Measurements from ENCODE around the gene FEN1. TPM values are rescaled to one million over a fixed set of nuclear protein-coding genes. Genes with fewer than 3 reads are reported as not detected.
A peak's percentile ranks its signal among the peaks of the same experiment; 100 is the strongest.

The FEN1 gene
- total and polyA plus RNA-seq, 2 of the 13 experiments (the other 11 are each of a cell fraction or from before 2014, with no cell fraction given), result 12.4 to 102 TPM

DNA sequence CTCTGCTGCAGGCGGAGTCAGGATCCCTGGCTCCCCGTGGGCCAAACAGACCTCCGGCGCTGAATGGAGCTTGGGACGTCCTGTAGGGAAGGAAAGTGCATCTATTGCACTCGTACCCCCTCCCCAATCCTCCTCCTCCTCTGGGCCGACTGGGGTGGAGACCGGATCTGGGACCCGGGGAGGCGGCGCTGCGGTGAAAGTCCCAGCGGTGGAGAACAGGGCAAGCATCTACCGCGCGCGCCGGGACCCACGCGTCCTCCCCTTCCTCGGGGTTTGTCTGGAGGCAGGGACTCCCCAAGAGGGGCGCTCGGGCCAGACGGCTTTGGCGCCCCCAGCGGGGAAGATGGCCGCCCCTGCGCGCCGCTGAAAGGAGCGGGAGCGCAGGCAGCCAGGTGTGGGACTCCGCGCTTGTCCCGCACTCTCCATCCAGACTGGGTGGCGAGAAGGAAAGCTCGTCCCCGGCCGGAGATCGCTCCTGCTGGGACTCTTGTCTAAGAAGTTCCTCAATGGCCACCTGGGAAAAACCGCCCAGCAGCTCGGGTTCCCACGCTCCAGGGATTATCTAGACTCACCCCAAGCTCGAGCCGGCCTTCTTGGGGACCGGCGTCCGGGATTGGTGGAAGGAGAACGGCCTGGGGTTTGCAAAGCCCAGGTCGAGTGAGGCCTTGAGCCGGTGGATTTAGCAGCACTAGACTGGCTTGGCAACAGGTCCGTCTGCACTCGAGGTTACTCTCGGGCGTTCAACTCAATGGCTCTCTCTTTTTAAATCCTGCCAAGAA, 36.1 kb downstream of the FEN1 start (continued):
- TF ChIP-seq U2AF1 (optimal IDR thresholded peaks at IDR 0.05; ENCODE audit: low read depth, low read length), result no peak
- no peak for TF ChIP-seq SRSF9 (IDR thresholded peaks at IDR 0.05; ENCODE audit: borderline replicate concordance, insufficient read depth, low read depth, low read length, poor library complexity, severe bottlenecking)
- no peak for TF ChIP-seq SIN3A (IDR thresholded peaks at IDR 0.05; ENCODE audit: borderline replicate concordance, low read depth, low read length)
- TF ChIP-seq RNF2 (conservative IDR thresholded peaks at IDR 0.05; ENCODE audit: low read depth), result no peak
- TF ChIP-seq, protein P1, sequence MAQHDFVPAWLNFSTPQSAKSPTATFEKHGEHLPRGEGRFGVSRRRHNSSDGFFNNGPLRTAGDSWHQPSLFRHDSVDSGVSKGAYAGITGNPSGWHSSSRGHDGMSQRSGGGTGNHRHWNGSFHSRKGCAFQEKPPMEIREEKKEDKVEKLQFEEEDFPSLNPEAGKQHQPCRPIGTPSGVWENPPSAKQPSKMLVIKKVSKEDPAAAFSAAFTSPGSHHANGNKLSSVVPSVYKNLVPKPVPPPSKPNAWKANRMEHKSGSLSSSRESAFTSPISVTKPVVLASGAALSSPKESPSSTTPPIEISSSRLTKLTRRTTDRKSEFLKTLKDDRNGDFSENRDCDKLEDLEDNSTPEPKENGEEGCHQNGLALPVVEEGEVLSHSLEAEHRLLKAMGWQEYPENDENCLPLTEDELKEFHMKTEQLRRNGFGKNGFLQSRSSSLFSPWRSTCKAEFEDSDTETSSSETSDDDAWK (CRISPR knock-in tag; IDR thresholded peaks at IDR 0.05), result no peak
- TF ChIP-seq MBD4 (IDR thresholded peaks at IDR 0.05; ENCODE audit: borderline replicate concordance, low read length), result no peak
- TF ChIP-seq, protein P2, sequence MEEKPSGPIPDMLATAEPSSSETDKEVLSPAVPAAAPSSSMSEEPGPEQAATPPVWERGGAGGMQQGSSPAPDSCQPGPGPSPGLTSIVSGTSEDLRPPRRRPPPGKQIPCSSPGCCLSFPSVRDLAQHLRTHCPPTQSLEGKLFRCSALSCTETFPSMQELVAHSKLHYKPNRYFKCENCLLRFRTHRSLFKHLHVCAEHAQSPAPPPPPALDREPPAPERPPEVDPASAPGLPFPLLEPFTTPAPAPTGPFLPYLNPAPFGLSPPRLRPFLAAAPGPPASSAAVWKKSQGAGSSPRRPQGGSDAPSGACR (CRISPR knock-in tag; IDR thresholded peaks at IDR 0.05), result no peak
- no peak; the same call in 1 of the 2 replicates for TF ChIP-seq SALL1 (CRISPR knock-in tag; IDR thresholded peaks at IDR 0.05)
- peak; percentile 44; the same call in 1 of the 2 replicates for TF ChIP-seq EED (CRISPR knock-in tag; IDR thresholded peaks at IDR 0.05)
- no peak for TF ChIP-seq ZNF761 (CRISPR knock-in tag; conservative IDR thresholded peaks at IDR 0.05)
- TF ChIP-seq, protein P3, sequence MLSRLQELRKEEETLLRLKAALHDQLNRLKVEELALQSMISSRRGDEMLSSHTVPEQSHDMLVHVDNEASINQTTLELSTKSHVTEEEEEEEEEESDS (CRISPR knock-in tag; IDR thresholded peaks at IDR 0.05; ENCODE audit: borderline replicate concordance), result no peak
- TF ChIP-seq SCMH1 (CRISPR knock-in tag; IDR thresholded peaks at IDR 0.05; ENCODE audit: borderline replicate concordance), result no peak
- no peak for TF ChIP-seq ZNF747 (CRISPR knock-in tag; IDR thresholded peaks at IDR 0.05; ENCODE audit: borderline replicate concordance)
- no peak for TF ChIP-seq FOXJ3 (CRISPR knock-in tag; IDR thresholded peaks at IDR 0.05; ENCODE audit: borderline replicate concordance)
- no peak for TF ChIP-seq ZMAT3 (CRISPR knock-in tag; conservative IDR thresholded peaks at IDR 0.05)
- TF ChIP-seq ZSCAN9 (CRISPR knock-in tag; IDR thresholded peaks at IDR 0.05; ENCODE audit: borderline replicate concordance), result no peak
- TF ChIP-seq, protein P4, sequence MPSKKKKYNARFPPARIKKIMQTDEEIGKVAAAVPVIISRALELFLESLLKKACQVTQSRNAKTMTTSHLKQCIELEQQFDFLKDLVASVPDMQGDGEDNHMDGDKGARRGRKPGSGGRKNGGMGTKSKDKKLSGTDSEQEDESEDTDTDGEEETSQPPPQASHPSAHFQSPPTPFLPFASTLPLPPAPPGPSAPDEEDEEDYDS (CRISPR knock-in tag; IDR thresholded peaks at IDR 0.05), result no peak
- TF ChIP-seq ZNF674 (CRISPR knock-in tag; IDR thresholded peaks at IDR 0.05; ENCODE audit: low read depth), result no peak
- TF ChIP-seq, protein P5, sequence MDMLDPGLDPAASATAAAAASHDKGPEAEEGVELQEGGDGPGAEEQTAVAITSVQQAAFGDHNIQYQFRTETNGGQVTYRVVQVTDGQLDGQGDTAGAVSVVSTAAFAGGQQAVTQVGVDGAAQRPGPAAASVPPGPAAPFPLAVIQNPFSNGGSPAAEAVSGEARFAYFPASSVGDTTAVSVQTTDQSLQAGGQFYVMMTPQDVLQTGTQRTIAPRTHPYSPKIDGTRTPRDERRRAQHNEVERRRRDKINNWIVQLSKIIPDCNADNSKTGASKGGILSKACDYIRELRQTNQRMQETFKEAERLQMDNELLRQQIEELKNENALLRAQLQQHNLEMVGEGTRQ (IDR thresholded peaks at IDR 0.05; ENCODE audit: low read depth, low read length), result no peak
- TF ChIP-seq, protein P5 (CRISPR knock-in tag; IDR thresholded peaks at IDR 0.05; ENCODE audit: borderline replicate concordance), result no peak
- TF ChIP-seq ZNF225 (CRISPR knock-in tag; IDR thresholded peaks at IDR 0.05), result no peak
- 0 out of 2 replicates have a peak, but pooled peaks have one; percentile 4 for TF ChIP-seq HDAC1 (CRISPR knock-in tag; IDR thresholded peaks at IDR 0.05)
- TF ChIP-seq, protein P6, sequence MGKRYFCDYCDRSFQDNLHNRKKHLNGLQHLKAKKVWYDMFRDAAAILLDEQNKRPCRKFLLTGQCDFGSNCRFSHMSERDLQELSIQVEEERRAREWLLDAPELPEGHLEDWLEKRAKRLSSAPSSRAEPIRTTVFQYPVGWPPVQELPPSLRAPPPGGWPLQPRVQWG (CRISPR knock-in tag; IDR thresholded peaks at IDR 0.05; ENCODE audit: borderline replicate concordance, low read depth), result no peak
- no peak for TF ChIP-seq NCOR1 (IDR thresholded peaks at IDR 0.05; ENCODE audit: borderline replicate concordance, low read length)
- no peak for TF ChIP-seq JARID2 (CRISPR knock-in tag; IDR thresholded peaks at IDR 0.05; ENCODE audit: insufficient replicate concordance)
- TF ChIP-seq NFKBIZ (CRISPR knock-in tag; IDR thresholded peaks at IDR 0.05), result no peak
